ENCODE data around the gene BAIAP2L2. TPM values are rescaled to one million over a fixed set of nuclear protein-coding genes. Genes with fewer than 3 reads are reported as not detected.

The BAIAP2L2 gene
- total and polyA plus RNA-seq, 2 experiments from 2014 or later: 3.9 to 5.6 TPM

GRCh38 chr22:38066381-38067027, 44.0 kb downstream of the BAIAP2L2 start:
- Histone ChIP-seq H3K36me3 (ENCODE audit: insufficient read depth) (no peaks in the 10 kb centered on the region; the same call in 1 of the 2 replicates), H3F3A (replicated peaks; ENCODE audit: low read depth) (no peaks in the 10 kb centered on the region), H3K4me2 (no peak overlapping the region), H3K4me3 (no peak overlapping the region), H3K79me2 (replicated peaks; ENCODE audit: insufficient read depth) (no peaks in the 10 kb centered on the region), H3K27me3 (ENCODE audit: insufficient read depth) (no peaks in the 10 kb centered on the region), H3K27ac (ENCODE audit: low read depth) (no peak overlapping the region), H3K4me1 (ENCODE audit: insufficient read depth) (no peaks in the 10 kb centered on the region), H2AFZ (no peak overlapping the region), H3K9me2 (ENCODE audit: insufficient read depth) (no peaks in the 10 kb centered on the region), H4K20me1 (replicated peaks; ENCODE audit: insufficient read depth) (peaks cover 11% of the 10 kb centered on the region)
- H3K27ac Mint-ChIP-seq: peak overlapping the region; percentile 70; the same call in 1 of the 2 replicates
- H3K27me3 Mint-ChIP-seq (ENCODE audit: insufficient read depth, low read depth, poor library complexity): peaks cover 2% of the 10 kb centered on the region
- H3K4me1 Mint-ChIP-seq: no peaks in the 10 kb centered on the region
- peaks cover 48% of the 10 kb centered on the region for H3K36me3 Mint-ChIP-seq (ENCODE audit: low read depth)
- no peak overlapping the region for H3K4me3 Mint-ChIP-seq
- TF ChIP-seq NANOG (IDR thresholded peaks at IDR 0.05; ENCODE audit: borderline replicate concordance) (no peak), CTCF (conservative IDR thresholded peaks at IDR 0.05; ENCODE audit: low read depth in 2 of 2) (peak; percentile 19 to 33; a peak in 2 of 4 replicates)
- no peak for ATAC-seq
- H3K9me3 Mint-ChIP-seq: no peaks in the 10 kb centered on the region
- no peak for DNase-seq (ENCODE audit: low spot score)

DNA sequence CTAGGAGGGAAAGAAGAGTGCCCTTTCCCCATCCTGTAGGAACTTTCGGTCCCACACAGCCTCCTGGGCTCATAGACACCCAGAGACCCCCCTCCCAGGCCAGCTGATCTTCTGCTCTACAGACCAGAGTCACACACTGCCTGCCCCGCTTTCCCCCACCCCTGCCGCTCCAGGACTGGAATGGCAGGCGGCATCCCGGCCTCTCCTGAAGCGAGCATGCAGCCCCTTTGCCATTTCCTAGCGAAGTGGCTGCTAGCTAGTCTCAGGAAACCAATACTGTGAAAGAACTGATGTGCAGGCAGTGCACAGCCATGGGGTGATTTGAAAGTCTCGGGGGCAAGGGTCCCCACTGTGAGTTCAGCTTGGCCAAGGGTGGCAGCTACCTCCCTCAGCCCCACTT, 44.9 kb downstream of the BAIAP2L2 start:
- no peaks in the 10 kb centered on the region for H3K4me1 ChIP-seq (ENCODE audit: insufficient read depth)
- no peaks in the 10 kb centered on the region for H3K9me2 ChIP-seq (ENCODE audit: insufficient read depth)
- no peak overlapping the region for H3K4me3 ChIP-seq
- ATAC-seq: no peak
- Mint-ChIP-seq H3K36me3 (ENCODE audit: low read depth) (peaks cover 47% of the 10 kb centered on the region), H3K4me1 (no peaks in the 10 kb centered on the region), H3K4me3 (no peak overlapping the region), H3K27ac (no peak overlapping the region), H3K9me3 (no peaks in the 10 kb centered on the region), H3K27me3 (ENCODE audit: insufficient read depth, low read depth, poor library complexity) (peaks cover 2% of the 10 kb centered on the region)
- H4K20me1 ChIP-seq (replicated peaks; ENCODE audit: insufficient read depth): peaks cover 11% of the 10 kb centered on the region
- no peak overlapping the region for H3K27ac ChIP-seq (ENCODE audit: low read depth)
- no peaks in the 10 kb centered on the region; the same call in 1 of the 2 replicates for H3K36me3 ChIP-seq (ENCODE audit: insufficient read depth)
- H2AFZ ChIP-seq: no peak overlapping the region
- DNase-seq (ENCODE audit: low spot score): no peak
- H3F3A ChIP-seq (replicated peaks; ENCODE audit: low read depth): no peaks in the 10 kb centered on the region
- no peak overlapping the region for H3K4me2 ChIP-seq
- no peaks in the 10 kb centered on the region for H3K79me2 ChIP-seq (replicated peaks; ENCODE audit: insufficient read depth)
- H3K27me3 ChIP-seq (ENCODE audit: insufficient read depth): no peaks in the 10 kb centered on the region
- TF ChIP-seq CTCF (conservative IDR thresholded peaks at IDR 0.05; ENCODE audit: low read depth in 2 of 2): no peak
- TF ChIP-seq, protein P1, sequence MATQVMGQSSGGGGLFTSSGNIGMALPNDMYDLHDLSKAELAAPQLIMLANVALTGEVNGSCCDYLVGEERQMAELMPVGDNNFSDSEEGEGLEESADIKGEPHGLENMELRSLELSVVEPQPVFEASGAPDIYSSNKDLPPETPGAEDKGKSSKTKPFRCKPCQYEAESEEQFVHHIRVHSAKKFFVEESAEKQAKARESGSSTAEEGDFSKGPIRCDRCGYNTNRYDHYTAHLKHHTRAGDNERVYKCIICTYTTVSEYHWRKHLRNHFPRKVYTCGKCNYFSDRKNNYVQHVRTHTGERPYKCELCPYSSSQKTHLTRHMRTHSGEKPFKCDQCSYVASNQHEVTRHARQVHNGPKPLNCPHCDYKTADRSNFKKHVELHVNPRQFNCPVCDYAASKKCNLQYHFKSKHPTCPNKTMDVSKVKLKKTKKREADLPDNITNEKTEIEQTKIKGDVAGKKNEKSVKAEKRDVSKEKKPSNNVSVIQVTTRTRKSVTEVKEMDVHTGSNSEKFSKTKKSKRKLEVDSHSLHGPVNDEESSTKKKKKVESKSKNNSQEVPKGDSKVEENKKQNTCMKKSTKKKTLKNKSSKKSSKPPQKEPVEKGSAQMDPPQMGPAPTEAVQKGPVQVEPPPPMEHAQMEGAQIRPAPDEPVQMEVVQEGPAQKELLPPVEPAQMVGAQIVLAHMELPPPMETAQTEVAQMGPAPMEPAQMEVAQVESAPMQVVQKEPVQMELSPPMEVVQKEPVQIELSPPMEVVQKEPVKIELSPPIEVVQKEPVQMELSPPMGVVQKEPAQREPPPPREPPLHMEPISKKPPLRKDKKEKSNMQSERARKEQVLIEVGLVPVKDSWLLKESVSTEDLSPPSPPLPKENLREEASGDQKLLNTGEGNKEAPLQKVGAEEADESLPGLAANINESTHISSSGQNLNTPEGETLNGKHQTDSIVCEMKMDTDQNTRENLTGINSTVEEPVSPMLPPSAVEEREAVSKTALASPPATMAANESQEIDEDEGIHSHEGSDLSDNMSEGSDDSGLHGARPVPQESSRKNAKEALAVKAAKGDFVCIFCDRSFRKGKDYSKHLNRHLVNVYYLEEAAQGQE (IDR thresholded peaks at IDR 0.05; ENCODE audit: unreplicated experiment): no peak
- no peak for TF ChIP-seq ZNF114 (CRISPR knock-in tag; IDR thresholded peaks at IDR 0.05)
- TF ChIP-seq, protein P2, sequence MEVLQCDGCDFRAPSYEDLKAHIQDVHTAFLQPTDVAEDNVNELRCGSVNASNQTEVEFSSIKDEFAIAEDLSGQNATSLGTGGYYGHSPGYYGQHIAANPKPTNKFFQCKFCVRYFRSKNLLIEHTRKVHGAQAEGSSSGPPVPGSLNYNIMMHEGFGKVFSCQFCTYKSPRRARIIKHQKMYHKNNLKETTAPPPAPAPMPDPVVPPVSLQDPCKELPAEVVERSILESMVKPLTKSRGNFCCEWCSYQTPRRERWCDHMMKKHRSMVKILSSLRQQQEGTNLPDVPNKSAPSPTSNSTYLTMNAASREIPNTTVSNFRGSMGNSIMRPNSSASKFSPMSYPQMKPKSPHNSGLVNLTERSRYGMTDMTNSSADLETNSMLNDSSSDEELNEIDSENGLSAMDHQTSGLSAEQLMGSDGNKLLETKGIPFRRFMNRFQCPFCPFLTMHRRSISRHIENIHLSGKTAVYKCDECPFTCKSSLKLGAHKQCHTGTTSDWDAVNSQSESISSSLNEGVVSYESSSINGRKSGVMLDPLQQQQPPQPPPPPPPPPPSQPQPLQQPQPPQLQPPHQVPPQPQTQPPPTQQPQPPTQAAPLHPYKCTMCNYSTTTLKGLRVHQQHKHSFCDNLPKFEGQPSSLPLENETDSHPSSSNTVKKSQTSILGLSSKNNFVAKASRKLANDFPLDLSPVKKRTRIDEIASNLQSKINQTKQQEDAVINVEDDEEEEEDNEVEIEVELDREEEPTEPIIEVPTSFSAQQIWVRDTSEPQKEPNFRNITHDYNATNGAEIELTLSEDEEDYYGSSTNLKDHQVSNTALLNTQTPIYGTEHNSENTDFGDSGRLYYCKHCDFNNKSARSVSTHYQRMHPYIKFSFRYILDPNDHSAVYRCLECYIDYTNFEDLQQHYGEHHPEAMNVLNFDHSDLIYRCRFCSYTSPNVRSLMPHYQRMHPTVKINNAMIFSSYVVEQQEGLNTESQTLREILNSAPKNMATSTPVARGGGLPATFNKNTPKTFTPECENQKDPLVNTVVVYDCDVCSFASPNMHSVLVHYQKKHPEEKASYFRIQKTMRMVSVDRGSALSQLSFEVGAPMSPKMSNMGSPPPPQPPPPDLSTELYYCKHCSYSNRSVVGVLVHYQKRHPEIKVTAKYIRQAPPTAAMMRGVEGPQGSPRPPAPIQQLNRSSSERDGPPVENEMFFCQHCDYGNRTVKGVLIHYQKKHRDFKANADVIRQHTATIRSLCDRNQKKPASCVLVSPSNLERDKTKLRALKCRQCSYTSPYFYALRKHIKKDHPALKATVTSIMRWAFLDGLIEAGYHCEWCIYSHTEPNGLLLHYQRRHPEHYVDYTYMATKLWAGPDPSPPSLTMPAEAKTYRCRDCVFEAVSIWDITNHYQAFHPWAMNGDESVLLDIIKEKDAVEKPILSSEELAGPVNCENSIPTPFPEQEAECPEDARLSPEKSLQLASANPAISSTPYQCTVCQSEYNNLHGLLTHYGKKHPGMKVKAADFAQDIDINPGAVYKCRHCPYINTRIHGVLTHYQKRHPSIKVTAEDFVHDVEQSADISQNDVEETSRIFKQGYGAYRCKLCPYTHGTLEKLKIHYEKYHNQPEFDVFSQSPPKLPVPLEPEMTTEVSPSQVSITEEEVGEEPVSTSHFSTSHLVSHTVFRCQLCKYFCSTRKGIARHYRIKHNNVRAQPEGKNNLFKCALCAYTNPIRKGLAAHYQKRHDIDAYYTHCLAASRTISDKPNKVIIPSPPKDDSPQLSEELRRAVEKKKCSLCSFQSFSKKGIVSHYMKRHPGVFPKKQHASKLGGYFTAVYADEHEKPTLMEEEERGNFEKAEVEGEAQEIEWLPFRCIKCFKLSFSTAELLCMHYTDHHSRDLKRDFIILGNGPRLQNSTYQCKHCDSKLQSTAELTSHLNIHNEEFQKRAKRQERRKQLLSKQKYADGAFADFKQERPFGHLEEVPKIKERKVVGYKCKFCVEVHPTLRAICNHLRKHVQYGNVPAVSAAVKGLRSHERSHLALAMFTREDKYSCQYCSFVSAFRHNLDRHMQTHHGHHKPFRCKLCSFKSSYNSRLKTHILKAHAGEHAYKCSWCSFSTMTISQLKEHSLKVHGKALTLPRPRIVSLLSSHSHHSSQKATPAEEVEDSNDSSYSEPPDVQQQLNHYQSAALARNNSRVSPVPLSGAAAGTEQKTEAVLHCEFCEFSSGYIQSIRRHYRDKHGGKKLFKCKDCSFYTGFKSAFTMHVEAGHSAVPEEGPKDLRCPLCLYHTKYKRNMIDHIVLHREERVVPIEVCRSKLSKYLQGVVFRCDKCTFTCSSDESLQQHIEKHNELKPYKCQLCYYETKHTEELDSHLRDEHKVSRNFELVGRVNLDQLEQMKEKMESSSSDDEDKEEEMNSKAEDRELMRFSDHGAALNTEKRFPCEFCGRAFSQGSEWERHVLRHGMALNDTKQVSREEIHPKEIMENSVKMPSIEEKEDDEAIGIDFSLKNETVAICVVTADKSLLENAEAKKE (CRISPR knock-in tag; IDR thresholded peaks at IDR 0.05): no peak
- no peak for TF ChIP-seq STAT1 (IDR thresholded peaks at IDR 0.05; ENCODE audit: unreplicated experiment)
- no peak for TF ChIP-seq NANOG (IDR thresholded peaks at IDR 0.05; ENCODE audit: borderline replicate concordance)
